Suprapubic skin (tissue), 4 donors: ENCODE measurements around the gene MUS81. TPM values are rescaled to one million over a fixed set of nuclear protein-coding genes. Genes with fewer than 3 reads are reported as not detected.

Experiments
- DNase-seq, 2 donors: peaks; one replicate each; pipeline ENCODE4 v3.0.0-alpha.2; 2019; ENCODE audit warnings: low spot score in 2 of 2
- H3K27ac ChIP-seq: fragments of 200-600 bp; sonication (generic); one replicate; pipeline ENCODE4 v1.5.1; 2019
- H3K27me3 ChIP-seq: fragments of 200-600 bp; sonication (generic); one replicate; pipeline ENCODE4 v1.5.1; 2019
- H3K36me3 ChIP-seq: fragments of 200-600 bp; sonication (generic); one replicate; pipeline ENCODE4 v1.5.1; 2019
- H3K4me1 ChIP-seq: fragments of 200-600 bp; sonication (generic); one replicate; pipeline ENCODE4 v1.5.1; 2019
- H3K4me3 ChIP-seq: fragments of 200-600 bp; sonication (generic); one replicate; pipeline ENCODE4 v1.5.1; 2019; ENCODE audit warnings: mild to moderate bottlenecking
- H3K9me3 ChIP-seq: fragments of 200-600 bp; sonication (generic); one replicate; pipeline ENCODE4 v1.5.1; 2019
- EP300 ChIP-seq: sonication (generic); formaldehyde crosslinking; IDR thresholded peaks from one replicate; pipeline ENCODE4 v1.6.1; 2017; ENCODE audit warnings: antibody characterized with exemption
- POLR2A ChIP-seq, 2 donors: fragments of 450-650 bp; IDR thresholded peaks; one replicate each; pipeline ENCODE4 v1.6.1; 2017; ENCODE audit warnings: antibody characterized with exemption in 2 of 2, mild to moderate bottlenecking in 2 of 2, moderate library complexity in 2 of 2
- POLR2AphosphoS5 ChIP-seq, 3 donors: sonication (generic); formaldehyde crosslinking; IDR thresholded peaks; one replicate each; pipeline ENCODE4 v1.6.1; 2017; ENCODE audit warnings: antibody characterized with exemption in 3 of 3
- WGBS: methylation state at CpG from one replicate; pipeline ENCODE4 v1.1.5; 2018; 5-methylcytosine and 5-hydroxymethylcytosine counted together
- total RNA-seq, 4 donors: library from RNA; depleted of rRNA; stranded (reverse); fragments of >200 nt; gene quantifications; one replicate each; pipeline ENCODE4 v1.1.0, GENCODE V29; 2016
- TF ChIP-seq, protein P1 (sequence below), 2 donors: fragments of 200-600 bp in 1 of 2; fragments of 450-650 bp in 1 of 2; sonication (generic) in 1 of 2; IDR thresholded peaks; one replicate each; pipeline ENCODE4 v1.5.1; 2016 to 2019; ENCODE audit warnings: antibody characterized with exemption in 2 of 2, mild to moderate bottlenecking in 1 of 2, moderate library complexity in 1 of 2

The MUS81 gene
- total RNA-seq, 4 donors from 2014 or later, result 22.8 to 46.2 (median 32.2) TPM

- no peak for DNase-seq
- Histone ChIP-seq H3K27ac (peak overlapping the region; percentile 85), H3K27me3 (no peaks in the 10 kb centered on the region), H3K4me1 (peaks cover 43% of the 10 kb centered on the region), H3K4me3 (peak overlapping the region; percentile 58), H3K36me3 (peaks cover 17% of the 10 kb centered on the region), H3K9me3 (no peaks in the 10 kb centered on the region)
- TF ChIP-seq POLR2AphosphoS5 (IDR thresholded peaks at IDR 0.05) (no peak), POLR2A (IDR thresholded peaks at IDR 0.05) (no peak), EP300 (no peak)
- TF ChIP-seq, protein P1, sequence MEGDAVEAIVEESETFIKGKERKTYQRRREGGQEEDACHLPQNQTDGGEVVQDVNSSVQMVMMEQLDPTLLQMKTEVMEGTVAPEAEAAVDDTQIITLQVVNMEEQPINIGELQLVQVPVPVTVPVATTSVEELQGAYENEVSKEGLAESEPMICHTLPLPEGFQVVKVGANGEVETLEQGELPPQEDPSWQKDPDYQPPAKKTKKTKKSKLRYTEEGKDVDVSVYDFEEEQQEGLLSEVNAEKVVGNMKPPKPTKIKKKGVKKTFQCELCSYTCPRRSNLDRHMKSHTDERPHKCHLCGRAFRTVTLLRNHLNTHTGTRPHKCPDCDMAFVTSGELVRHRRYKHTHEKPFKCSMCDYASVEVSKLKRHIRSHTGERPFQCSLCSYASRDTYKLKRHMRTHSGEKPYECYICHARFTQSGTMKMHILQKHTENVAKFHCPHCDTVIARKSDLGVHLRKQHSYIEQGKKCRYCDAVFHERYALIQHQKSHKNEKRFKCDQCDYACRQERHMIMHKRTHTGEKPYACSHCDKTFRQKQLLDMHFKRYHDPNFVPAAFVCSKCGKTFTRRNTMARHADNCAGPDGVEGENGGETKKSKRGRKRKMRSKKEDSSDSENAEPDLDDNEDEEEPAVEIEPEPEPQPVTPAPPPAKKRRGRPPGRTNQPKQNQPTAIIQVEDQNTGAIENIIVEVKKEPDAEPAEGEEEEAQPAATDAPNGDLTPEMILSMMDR (IDR thresholded peaks at IDR 0.05), result no peak
- 72% methylated on average over 12 of the region's 24 CpGs for WGBS
Observed at GRCh38 chr11:65870706-65871681, 10.8 kb downstream of the MUS81 start.

- 72% methylated on average over 5 of the region's 26 CpGs for WGBS
- no peak for DNase-seq
- peak overlapping the region; percentile 85 for H3K27ac ChIP-seq
- peaks cover 43% of the 10 kb centered on the region for H3K4me1 ChIP-seq
- TF ChIP-seq POLR2A (IDR thresholded peaks at IDR 0.05), result no peak
- TF ChIP-seq POLR2AphosphoS5 (IDR thresholded peaks at IDR 0.05), result no peak
- no peak for TF ChIP-seq EP300
- TF ChIP-seq, protein P1 (IDR thresholded peaks at IDR 0.05), result no peak
- H3K9me3 ChIP-seq, result no peaks in the 10 kb centered on the region
- H3K27me3 ChIP-seq, result no peaks in the 10 kb centered on the region
- peaks cover 7% of the 10 kb centered on the region for H3K36me3 ChIP-seq
- peak overlapping the region; percentile 58 for H3K4me3 ChIP-seq
Observed at GRCh38 chr11:65871811-65872548, 11.7 kb downstream of the MUS81 start.

- peak within 1 kb of the TSS; percentile 85 for H3K27ac ChIP-seq
- peak within 1 kb of the TSS; percentile 58 for H3K4me3 ChIP-seq
- no peaks in the 10 kb centered on the region for H3K9me3 ChIP-seq
- WGBS, result 2% methylated on average over 8 of the region's 69 CpGs
- no peak for TF ChIP-seq POLR2AphosphoS5 (IDR thresholded peaks at IDR 0.05)
- no peak for TF ChIP-seq EP300
- TF ChIP-seq, protein P1 (IDR thresholded peaks at IDR 0.05), result no peak
- no peak for TF ChIP-seq POLR2A (IDR thresholded peaks at IDR 0.05)
- no peaks in the 10 kb centered on the region for H3K27me3 ChIP-seq
- H3K36me3 ChIP-seq, result no peaks in the 10 kb centered on the region
- DNase-seq, result no peak
- H3K4me1 ChIP-seq, result peaks cover 43% of the 10 kb centered on the region
Observed at GRCh38 chr11:65872586-65873317, 12.5 kb downstream of the MUS81 start, which contains the start of gene EFEMP2. Gene EFEMP2, minus strand, starts transcription at chr11:65872800. Its CDS starts 446 bp downstream, at chr11:65872354.

GRCh38 chr11:65873318-65874156, 13.3 kb downstream of the MUS81 start:
- H3K4me3 ChIP-seq, result peak overlapping the region; percentile 58
- no peaks in the 10 kb centered on the region for H3K27me3 ChIP-seq
- H3K36me3 ChIP-seq, result no peaks in the 10 kb centered on the region
- peaks cover 43% of the 10 kb centered on the region for H3K4me1 ChIP-seq
- peak overlapping the region; percentile 85 for H3K27ac ChIP-seq
- 11% methylated on average over 25 of the region's 54 CpGs for WGBS
- H3K9me3 ChIP-seq, result no peaks in the 10 kb centered on the region
- TF ChIP-seq POLR2AphosphoS5 (IDR thresholded peaks at IDR 0.05) (peak in 1 of 3 donors; percentile 38), EP300 (no peak), POLR2A (IDR thresholded peaks at IDR 0.05) (peak in 1 of 2 donors; percentile 45)
- TF ChIP-seq, protein P1 (IDR thresholded peaks at IDR 0.05), result no peak
- DNase-seq, result peak; percentile 97 to 98
